Measurements from ENCODE around the gene NPIPB13.
"Not testable (repeated sequence)": the region's sequence is repeated elsewhere in the genome, so short reads cannot be mapped to it uniquely, and the experiment has no call there.

DNA sequence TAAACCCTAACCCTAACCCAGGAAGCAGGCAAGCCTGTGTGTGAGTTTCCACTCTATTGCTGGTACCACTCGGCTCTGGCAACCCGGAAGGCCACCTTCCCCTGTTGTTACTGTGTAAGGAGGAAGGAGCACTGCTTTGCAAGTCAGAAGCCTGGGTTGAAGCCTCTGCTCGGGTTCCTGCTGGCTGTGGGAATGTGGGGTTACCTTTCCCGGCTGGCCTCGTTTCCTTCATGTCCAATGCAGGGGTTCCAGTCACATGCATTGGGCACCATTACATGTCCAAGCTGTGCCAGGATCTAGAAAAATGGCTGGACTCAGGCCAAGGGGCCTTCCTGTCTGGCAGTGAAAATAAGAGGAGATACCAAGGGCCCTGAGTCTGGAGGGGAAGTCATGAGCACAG is 31.2 kb downstream of the NPIPB13 start:
- TF ChIP-seq EZH2 (IDR thresholded peaks at IDR 0.05); RAD21 (IDR thresholded peaks at IDR 0.05; ENCODE audit: low read depth); EZH2phosphoT487 (IDR thresholded peaks at IDR 0.05; ENCODE audit: borderline replicate concordance); MAX (IDR thresholded peaks at IDR 0.05); POLR2AphosphoS5 (IDR thresholded peaks at IDR 0.05; ENCODE audit: low read depth, low read length); SRF (IDR thresholded peaks at IDR 0.05; ENCODE audit: low read depth); SP1 (IDR thresholded peaks at IDR 0.05; ENCODE audit: low read depth); POLR2A (IDR thresholded peaks at IDR 0.05; ENCODE audit: borderline replicate concordance, extremely low read depth, insufficient read depth, insufficient read length); ZNF274 (IDR thresholded peaks at IDR 0.05; ENCODE audit: low read depth, low read length): not testable (repeated sequence)
- TF ChIP-seq, protein P1, sequence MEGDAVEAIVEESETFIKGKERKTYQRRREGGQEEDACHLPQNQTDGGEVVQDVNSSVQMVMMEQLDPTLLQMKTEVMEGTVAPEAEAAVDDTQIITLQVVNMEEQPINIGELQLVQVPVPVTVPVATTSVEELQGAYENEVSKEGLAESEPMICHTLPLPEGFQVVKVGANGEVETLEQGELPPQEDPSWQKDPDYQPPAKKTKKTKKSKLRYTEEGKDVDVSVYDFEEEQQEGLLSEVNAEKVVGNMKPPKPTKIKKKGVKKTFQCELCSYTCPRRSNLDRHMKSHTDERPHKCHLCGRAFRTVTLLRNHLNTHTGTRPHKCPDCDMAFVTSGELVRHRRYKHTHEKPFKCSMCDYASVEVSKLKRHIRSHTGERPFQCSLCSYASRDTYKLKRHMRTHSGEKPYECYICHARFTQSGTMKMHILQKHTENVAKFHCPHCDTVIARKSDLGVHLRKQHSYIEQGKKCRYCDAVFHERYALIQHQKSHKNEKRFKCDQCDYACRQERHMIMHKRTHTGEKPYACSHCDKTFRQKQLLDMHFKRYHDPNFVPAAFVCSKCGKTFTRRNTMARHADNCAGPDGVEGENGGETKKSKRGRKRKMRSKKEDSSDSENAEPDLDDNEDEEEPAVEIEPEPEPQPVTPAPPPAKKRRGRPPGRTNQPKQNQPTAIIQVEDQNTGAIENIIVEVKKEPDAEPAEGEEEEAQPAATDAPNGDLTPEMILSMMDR (IDR thresholded peaks at IDR 0.05 in 2 of 3, conservative IDR thresholded peaks at IDR 0.05 in 1 of 3; ENCODE audit: borderline replicate concordance in 1 of 3, insufficient read depth in 1 of 3, low read depth in 2 of 3, low read length in 2 of 3), result not testable (repeated sequence)
